ENCODE results near the gene OBSCN. TPM values are rescaled to one million over a fixed set of nuclear protein-coding genes. Genes with fewer than 3 reads are reported as not detected.

OBSCN gene
- total RNA-seq, 4 donors from 2014 or later: 15.0 to 46.6 (median 34.4) TPM

DNA sequence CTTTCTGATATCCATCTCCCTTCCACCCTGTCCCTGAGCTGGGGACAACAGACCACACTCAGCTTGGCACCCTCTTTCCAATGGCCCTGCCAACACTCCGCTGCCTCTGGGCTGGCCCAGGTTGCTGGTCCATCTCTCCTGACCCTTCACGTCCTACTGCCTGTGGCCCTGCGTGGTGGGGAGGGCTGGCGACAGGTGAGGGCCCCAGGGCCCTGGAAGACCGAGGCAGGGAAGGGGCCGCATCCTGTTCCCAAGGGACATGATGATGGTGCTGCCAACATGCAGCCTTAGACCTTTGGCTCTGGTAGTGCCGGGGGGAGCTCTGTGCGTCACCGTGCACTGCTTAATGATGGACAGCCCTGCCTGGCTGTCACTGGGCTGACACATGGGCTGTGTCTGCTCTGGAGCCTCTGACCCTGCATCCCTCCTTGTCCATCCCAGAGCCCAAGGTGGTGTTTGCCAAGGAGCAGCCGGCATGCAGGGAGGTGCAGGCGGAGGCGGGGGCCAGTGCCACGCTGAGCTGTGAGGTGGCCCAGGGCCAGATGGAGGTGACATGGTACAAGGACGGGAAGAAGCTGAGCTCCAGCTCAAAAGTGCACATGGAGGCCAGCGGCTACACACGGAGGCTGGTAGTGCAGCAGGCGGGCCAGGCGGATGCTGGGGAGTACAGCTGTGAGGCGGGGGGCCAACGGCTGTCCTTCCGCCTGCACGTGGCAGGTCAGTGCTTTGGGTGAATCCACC lies 65.2 kb downstream of the OBSCN start:
- no peak for TF ChIP-seq EP300 (IDR thresholded peaks at IDR 0.05)
- H3K27me3 ChIP-seq: no peaks in the 10 kb centered on the region
- H3K36me3 ChIP-seq: peaks cover 21% of the 10 kb centered on the region
- DNase-seq (ENCODE audit: low spot score in 2 of 2): peak in 1 of 2 donors; percentile 59
- H3K4me3 ChIP-seq: no peak overlapping the region
- no peak overlapping the region for H3K27ac ChIP-seq
- WGBS: 98% methylated on average over 8 of the region's 22 CpGs
- peaks cover 15% of the 10 kb centered on the region for H3K4me1 ChIP-seq
- H3K9me3 ChIP-seq: no peaks in the 10 kb centered on the region

DNA sequence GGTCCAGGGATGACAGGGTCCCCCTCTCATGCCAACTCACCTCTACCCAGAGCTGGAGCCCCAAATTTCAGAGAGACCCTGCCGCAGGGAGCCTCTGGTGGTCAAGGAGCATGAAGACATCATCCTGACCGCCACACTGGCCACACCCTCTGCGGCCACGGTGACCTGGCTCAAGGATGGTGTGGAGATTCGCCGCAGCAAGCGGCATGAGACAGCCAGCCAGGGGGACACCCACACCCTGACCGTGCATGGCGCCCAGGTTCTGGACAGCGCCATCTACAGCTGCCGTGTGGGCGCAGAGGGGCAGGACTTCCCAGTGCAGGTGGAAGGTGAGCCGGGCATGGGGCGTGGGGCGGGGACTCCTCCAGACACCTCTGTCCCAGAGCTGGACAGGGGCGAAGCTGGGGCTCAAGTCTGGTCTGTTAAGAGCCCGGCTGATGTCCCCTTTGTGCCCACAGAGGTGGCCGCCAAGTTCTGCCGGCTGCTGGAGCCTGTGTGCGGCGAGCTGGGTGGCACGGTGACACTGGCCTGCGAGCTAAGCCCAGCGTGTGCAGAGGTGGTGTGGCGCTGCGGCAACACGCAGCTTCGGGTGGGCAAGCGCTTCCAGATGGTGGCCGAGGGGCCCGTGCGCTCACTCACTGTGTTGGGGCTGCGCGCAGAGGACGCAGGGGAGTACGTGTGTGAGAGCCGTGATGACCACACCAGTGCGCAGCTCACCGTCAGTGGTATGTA lies 66.0 kb downstream of the OBSCN start:
- no peak overlapping the region for H3K4me3 ChIP-seq
- TF ChIP-seq POLR2A (IDR thresholded peaks at IDR 0.05): no peak
- TF ChIP-seq EP300 (IDR thresholded peaks at IDR 0.05): no peak
- H3K27me3 ChIP-seq: no peaks in the 10 kb centered on the region
- H3K9me3 ChIP-seq: no peaks in the 10 kb centered on the region
- WGBS: 94% methylated on average over 19 of the region's 39 CpGs
- no peak overlapping the region for H3K27ac ChIP-seq
- DNase-seq (ENCODE audit: low spot score in 2 of 2): no peak
- peaks cover 13% of the 10 kb centered on the region for H3K36me3 ChIP-seq
- H3K4me1 ChIP-seq: peaks cover 15% of the 10 kb centered on the region

DNA sequence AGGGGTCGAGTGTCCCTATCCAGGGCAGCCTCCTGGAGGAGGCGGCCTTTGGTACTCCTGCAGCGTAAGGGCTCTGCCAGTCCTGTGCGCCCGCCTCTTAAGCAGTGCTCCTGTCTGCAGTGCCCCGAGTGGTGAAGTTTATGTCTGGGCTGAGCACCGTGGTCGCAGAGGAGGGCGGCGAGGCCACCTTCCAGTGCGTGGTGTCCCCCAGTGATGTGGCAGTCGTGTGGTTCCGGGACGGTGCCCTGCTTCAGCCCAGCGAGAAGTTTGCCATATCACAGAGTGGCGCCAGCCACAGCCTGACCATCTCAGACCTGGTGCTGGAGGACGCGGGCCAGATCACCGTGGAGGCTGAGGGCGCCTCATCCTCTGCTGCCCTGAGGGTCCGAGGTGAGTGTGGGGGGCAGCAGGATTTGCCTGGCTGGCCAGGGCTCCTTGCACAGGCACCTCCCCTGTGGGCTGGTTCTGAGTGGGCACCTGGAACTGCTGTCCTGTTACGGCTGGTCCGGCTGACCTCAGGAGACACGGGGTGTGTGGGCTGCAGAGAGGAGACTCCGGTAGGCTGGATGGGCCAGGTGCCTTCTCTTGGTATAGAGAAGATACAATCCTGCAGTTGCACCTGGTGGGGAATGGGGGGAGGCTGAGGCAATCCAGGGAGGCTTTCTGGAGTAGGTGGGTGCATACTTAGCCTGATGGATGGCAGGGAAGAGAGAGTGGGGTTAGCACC lies 66.8 kb downstream of the OBSCN start:
- peak overlapping the region; percentile 59 for H3K4me3 ChIP-seq
- H3K36me3 ChIP-seq: peaks cover 12% of the 10 kb centered on the region
- H3K4me1 ChIP-seq: peaks cover 15% of the 10 kb centered on the region
- no peak overlapping the region for H3K27ac ChIP-seq
- H3K9me3 ChIP-seq: no peaks in the 10 kb centered on the region
- TF ChIP-seq, protein P1, sequence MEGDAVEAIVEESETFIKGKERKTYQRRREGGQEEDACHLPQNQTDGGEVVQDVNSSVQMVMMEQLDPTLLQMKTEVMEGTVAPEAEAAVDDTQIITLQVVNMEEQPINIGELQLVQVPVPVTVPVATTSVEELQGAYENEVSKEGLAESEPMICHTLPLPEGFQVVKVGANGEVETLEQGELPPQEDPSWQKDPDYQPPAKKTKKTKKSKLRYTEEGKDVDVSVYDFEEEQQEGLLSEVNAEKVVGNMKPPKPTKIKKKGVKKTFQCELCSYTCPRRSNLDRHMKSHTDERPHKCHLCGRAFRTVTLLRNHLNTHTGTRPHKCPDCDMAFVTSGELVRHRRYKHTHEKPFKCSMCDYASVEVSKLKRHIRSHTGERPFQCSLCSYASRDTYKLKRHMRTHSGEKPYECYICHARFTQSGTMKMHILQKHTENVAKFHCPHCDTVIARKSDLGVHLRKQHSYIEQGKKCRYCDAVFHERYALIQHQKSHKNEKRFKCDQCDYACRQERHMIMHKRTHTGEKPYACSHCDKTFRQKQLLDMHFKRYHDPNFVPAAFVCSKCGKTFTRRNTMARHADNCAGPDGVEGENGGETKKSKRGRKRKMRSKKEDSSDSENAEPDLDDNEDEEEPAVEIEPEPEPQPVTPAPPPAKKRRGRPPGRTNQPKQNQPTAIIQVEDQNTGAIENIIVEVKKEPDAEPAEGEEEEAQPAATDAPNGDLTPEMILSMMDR (IDR thresholded peaks at IDR 0.05): no peak
- no peak for TF ChIP-seq EP300 (IDR thresholded peaks at IDR 0.05)
- no peak for TF ChIP-seq POLR2A (IDR thresholded peaks at IDR 0.05)
- no peak for TF ChIP-seq POLR2AphosphoS5 (IDR thresholded peaks at IDR 0.05)
- WGBS: 93% methylated on average over 8 of the region's 25 CpGs
- H3K27me3 ChIP-seq: no peaks in the 10 kb centered on the region
- no peak for DNase-seq (ENCODE audit: low spot score in 2 of 2)

DNA sequence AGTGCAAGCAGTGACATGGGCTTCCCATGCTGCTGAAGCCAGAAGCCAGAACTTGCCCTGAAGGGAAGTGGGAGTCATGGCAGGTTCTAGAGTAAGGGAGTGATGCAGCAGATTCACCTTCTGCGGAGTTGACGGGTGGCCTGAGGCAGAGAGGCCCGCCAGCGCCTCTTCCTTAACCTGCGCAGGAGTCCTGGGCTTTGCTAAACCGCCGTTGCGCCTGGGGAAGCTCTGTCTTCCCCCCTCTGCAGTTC lies 67.3 kb downstream of the OBSCN start:
- Histone ChIP-seq H3K27me3 (no peaks in the 10 kb centered on the region), H3K9me3 (no peaks in the 10 kb centered on the region), H3K4me3 (peak overlapping the region; percentile 59), H3K27ac (no peak overlapping the region), H3K4me1 (peaks cover 15% of the 10 kb centered on the region), H3K36me3 (peaks cover 13% of the 10 kb centered on the region)
- no peak for DNase-seq (ENCODE audit: low spot score in 2 of 2)
- TF ChIP-seq EP300 (IDR thresholded peaks at IDR 0.05): no peak
- TF ChIP-seq POLR2AphosphoS5 (IDR thresholded peaks at IDR 0.05): no peak
- TF ChIP-seq, protein P1 (IDR thresholded peaks at IDR 0.05): no peak
- no peak for TF ChIP-seq POLR2A (IDR thresholded peaks at IDR 0.05)
- 50% methylated on average over 8 of the region's 8 CpGs for WGBS

DNA sequence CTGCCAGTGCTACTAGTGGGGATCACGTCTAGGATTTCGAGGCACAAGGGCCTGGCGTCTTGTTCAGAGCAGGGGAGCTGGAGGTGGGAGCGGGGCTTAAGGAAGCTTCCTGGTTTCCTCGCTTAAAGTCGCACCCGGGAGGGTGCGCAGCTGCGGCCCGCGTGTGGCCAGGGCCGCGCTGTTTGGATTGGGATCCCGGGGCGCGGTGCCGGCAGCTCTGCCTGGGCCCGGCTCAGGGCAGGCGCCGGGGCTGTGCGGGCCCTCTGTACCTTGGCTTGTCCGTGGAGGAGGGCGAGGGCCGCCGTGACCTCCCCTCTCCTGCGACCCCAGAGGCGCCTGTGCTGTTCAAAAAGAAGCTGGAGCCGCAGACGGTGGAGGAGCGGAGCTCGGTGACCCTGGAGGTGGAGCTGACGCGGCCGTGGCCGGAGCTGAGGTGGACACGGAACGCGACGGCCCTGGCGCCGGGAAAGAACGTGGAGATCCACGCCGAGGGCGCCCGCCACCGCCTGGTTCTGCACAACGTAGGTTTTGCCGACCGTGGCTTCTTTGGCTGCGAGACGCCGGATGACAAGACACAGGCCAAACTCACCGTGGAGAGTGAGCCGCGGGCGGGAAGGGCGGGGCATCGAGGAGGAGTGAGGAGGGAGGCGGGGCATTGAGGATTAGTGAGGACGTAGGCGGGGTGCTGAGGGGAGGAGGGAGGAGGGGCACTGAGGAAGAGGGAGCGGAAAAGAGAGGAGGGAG lies 67.8 kb downstream of the OBSCN start:
- no peak for TF ChIP-seq POLR2A (IDR thresholded peaks at IDR 0.05)
- no peak for TF ChIP-seq EP300 (IDR thresholded peaks at IDR 0.05)
- TF ChIP-seq, protein P1 (IDR thresholded peaks at IDR 0.05): no peak
- no peak for TF ChIP-seq POLR2AphosphoS5 (IDR thresholded peaks at IDR 0.05)
- Histone ChIP-seq H3K27me3 (no peaks in the 10 kb centered on the region), H3K27ac (no peak overlapping the region), H3K4me1 (peaks cover 15% of the 10 kb centered on the region), H3K4me3 (peak overlapping the region; percentile 59), H3K9me3 (no peaks in the 10 kb centered on the region), H3K36me3 (peaks cover 18% of the 10 kb centered on the region)
- DNase-seq (ENCODE audit: low spot score in 2 of 2): peak; percentile 95
- 1% methylated on average over 38 of the region's 63 CpGs for WGBS

Data from suprapubic skin (tissue), 4 donors.